Liver (tissue), 9 donors: Measurements from ENCODE around the gene INSR. TPM values are rescaled to one million over a fixed set of nuclear protein-coding genes. Genes with fewer than 3 reads are reported as not detected.

ENCODE experiments used
- DNase-seq: peaks from one replicate; pipeline ENCODE4 v3.0.0-alpha.2; 2017; ENCODE audit warnings: low spot score
- H3K27ac ChIP-seq, 2 donors: one replicate each; pipeline ENCODE4 v1.7.0; 2013; ENCODE audit warnings: inconsistent platforms in 2 of 2, low read length in 2 of 2, control low read depth in 1 of 2, low read depth in 1 of 2, mild to moderate bottlenecking in 1 of 2
- H3K27me3 ChIP-seq, 4 donors: one replicate each; pipeline versions ENCODE4 v1.6.1 to v1.7.0; 2013; ENCODE audit warnings: low read length in 3 of 4, inconsistent platforms in 1 of 4, mild to moderate bottlenecking in 1 of 4, moderate library complexity in 1 of 4; ENCODE audit not compliant: control insufficient read depth in 4 of 4, insufficient read depth in 4 of 4
- H3K36me3 ChIP-seq, 4 donors: one replicate each; pipeline versions ENCODE4 v1.6.1 to v1.7.0; 2013; ENCODE audit warnings: low read length in 3 of 4, mild to moderate bottlenecking in 3 of 4, low read depth in 1 of 4, moderate library complexity in 1 of 4; ENCODE audit not compliant: control insufficient read depth in 4 of 4, insufficient read depth in 3 of 4
- H3K4me1 ChIP-seq, 4 donors: one replicate each; pipeline versions ENCODE4 v1.6.1 to v1.7.0; 2013; ENCODE audit warnings: low read length in 3 of 4, mild to moderate bottlenecking in 3 of 4, moderate library complexity in 1 of 4; ENCODE audit not compliant: control insufficient read depth in 4 of 4, insufficient read depth in 4 of 4
- H3K4me3 ChIP-seq, 3 donors: one replicate each; pipeline versions ENCODE4 v1.6.1 to v1.7.0; 2013; ENCODE audit warnings: low read length in 3 of 3, control low read depth in 1 of 3, low read depth in 1 of 3, mild to moderate bottlenecking in 1 of 3
- H3K9ac ChIP-seq, 2 donors: one replicate each; pipeline ENCODE4 v1.7.0; 2013; ENCODE audit warnings: low read length in 2 of 2, mild to moderate bottlenecking in 2 of 2, moderate library complexity in 2 of 2, control low read depth in 1 of 2, low read depth in 1 of 2
- H3K9me3 ChIP-seq, 4 donors: one replicate each; pipeline versions ENCODE4 v1.6.1 to v1.7.0; 2013; ENCODE audit warnings: low read length in 3 of 4; ENCODE audit not compliant: control insufficient read depth in 4 of 4
- ATF3 ChIP-seq: IDR thresholded peaks from 2 replicates; pipeline ENCODE4 v1.6.1; 2016; ENCODE audit warnings: antibody characterized with exemption
- CTCF ChIP-seq: fragments of 150-350 bp; IDR thresholded peaks from 2 replicates; pipeline ENCODE4 v1.5.1; 2017; ENCODE audit warnings: improper control_type of control experiment, low read depth, low read length; ENCODE audit not compliant: missing input control
- EGR1 ChIP-seq, 2 donors: IDR thresholded peaks; 2 replicates each; pipeline ENCODE4 v1.6.1; 2016 to 2018; ENCODE audit warnings: antibody characterized with exemption in 2 of 2, low read depth in 2 of 2
- FOXA1 ChIP-seq: IDR thresholded peaks from 2 replicates; pipeline ENCODE4 v1.6.1; 2016; ENCODE audit warnings: antibody characterized with exemption
- HNF4A ChIP-seq, 2 donors: conservative IDR thresholded peaks; 2 replicates each; pipeline ENCODE4 v1.6.1; 2016; ENCODE audit warnings: antibody characterized with exemption in 2 of 2, mild to moderate bottlenecking in 2 of 2
- HNF4G ChIP-seq: IDR thresholded peaks from 2 replicates; pipeline ENCODE4 v1.6.1; 2016; ENCODE audit warnings: antibody characterized with exemption
- RAD21 ChIP-seq, 2 donors: IDR thresholded peaks; 2 replicates each; pipeline ENCODE4 v1.6.1; 2016; ENCODE audit warnings: antibody characterized with exemption in 2 of 2, mild to moderate bottlenecking in 2 of 2
- REST ChIP-seq: IDR thresholded peaks from 2 replicates; pipeline ENCODE4 v1.6.1; 2016; ENCODE audit warnings: antibody characterized with exemption, mild to moderate bottlenecking
- RXRA ChIP-seq, 2 donors: IDR thresholded peaks; 2 replicates each; pipeline ENCODE4 v1.6.1; 2017 to 2018; ENCODE audit warnings: antibody characterized with exemption in 2 of 2, mild to moderate bottlenecking in 1 of 2
- SP1 ChIP-seq: IDR thresholded peaks from 2 replicates; pipeline ENCODE4 v1.6.1; 2018; ENCODE audit warnings: antibody characterized with exemption, mild to moderate bottlenecking
- TAF1 ChIP-seq: conservative IDR thresholded peaks from 2 replicates; pipeline ENCODE4 v1.6.1; 2016; ENCODE audit warnings: antibody characterized with exemption, mild to moderate bottlenecking
- YY1 ChIP-seq: IDR thresholded peaks from 2 replicates; pipeline ENCODE4 v1.6.1; 2016; ENCODE audit warnings: antibody characterized with exemption, mild to moderate bottlenecking
- ZBTB33 ChIP-seq: IDR thresholded peaks from 2 replicates; pipeline ENCODE4 v1.6.1; 2016; ENCODE audit warnings: antibody characterized with exemption
- WGBS: extraction: QIAGEN DNeasy Blood & Tissue Kit; methylation state at CpG from one replicate; pipeline ENCODE4 v1.1.7; 2013; 5-methylcytosine and 5-hydroxymethylcytosine counted together
- polyA plus RNA-seq, 2 donors: library from polyadenylated mRNA; stranded (reverse) in 1 of 2; unstranded in 1 of 2; fragments of 200-250 nt in 1 of 2; fragments of >200 nt in 1 of 2; fragmentation: Nextera tagmentation in 1 of 2; extraction: Ambion mirVana in 1 of 2; gene quantifications; one replicate each; pipeline versions ENCODE4 v1.2.1 to v1.2.3, GENCODE V29; 2013 to 2015
- total RNA-seq, 2 donors: library from RNA; depleted of rRNA; stranded (reverse); fragments of >200 nt; gene quantifications; one replicate each; pipeline ENCODE4 v1.2.3, GENCODE V29; 2014
- donor health status: healthy.
- donor health status: healthy.
- donor health status: healthy.
- donor health status: healthy.
- donor health status: healthy.

Gene INSR
- total and polyA plus RNA-seq, 4 donors, result 16.5 to 97.5 (median 50.8) TPM

- 94% methylated on average over 10 of the region's 10 CpGs for WGBS
- Histone ChIP-seq H3K36me3 (peaks cover 26 to 66% (median 51%) of the 10 kb centered on the region in 4 donors), H3K9ac (no peak overlapping the region), H3K4me3 (no peak overlapping the region), H3K4me1 (no peaks in the 10 kb centered on the region), H3K9me3 (no peaks in the 10 kb centered on the region), H3K27ac (no peak overlapping the region), H3K27me3 (no peaks in the 10 kb centered on the region)
- no peak for TF ChIP-seq HNF4G
- TF ChIP-seq SP1, result no peak
- no peak for TF ChIP-seq YY1
- TF ChIP-seq CTCF, result no peak
- TF ChIP-seq RAD21 (IDR thresholded peaks at IDR 0.05), result no peak
- no peak for TF ChIP-seq REST
- TF ChIP-seq TAF1, result no peak
- TF ChIP-seq RXRA (IDR thresholded peaks at IDR 0.05), result no peak
- TF ChIP-seq ZBTB33, result no peak
- no peak for TF ChIP-seq ATF3
- no peak for TF ChIP-seq FOXA1
- TF ChIP-seq HNF4A (conservative IDR thresholded peaks at IDR 0.05), result no peak
- DNase-seq, result no peak
Observed at GRCh38 chr19:7120499-7120898, 173.7 kb downstream of the INSR start.

- Histone ChIP-seq H3K27me3 (no peaks in the 10 kb centered on the region), H3K4me1 (no peaks in the 10 kb centered on the region), H3K9me3 (no peaks in the 10 kb centered on the region), H3K4me3 (no peak overlapping the region), H3K9ac (no peak overlapping the region), H3K27ac (no peak overlapping the region), H3K36me3 (peaks cover 22 to 64% (median 49%) of the 10 kb centered on the region in 4 donors)
- DNase-seq, result no peak
- WGBS, result 95% methylated on average over 14 of the region's 14 CpGs
- TF ChIP-seq FOXA1, result no peak
- no peak for TF ChIP-seq EGR1 (IDR thresholded peaks at IDR 0.05; ENCODE audit: low read depth in 2 of 2)
- TF ChIP-seq REST, result no peak
- no peak for TF ChIP-seq ATF3
Observed at GRCh38 chr19:7119582-7119981, 174.6 kb downstream of the INSR start.
